Measurements from ENCODE around the gene DPCD.

Gene DPCD

GRCh38 chr10:101565936-101566332, 22.2 kb upstream of the DPCD start:
- TF ChIP-seq CTCF (IDR thresholded peaks at IDR 0.05; ENCODE audit: low read depth, low read length) (no peak), POLR2A (IDR thresholded peaks at IDR 0.05; ENCODE audit: extremely low read depth, insufficient read length) (no peak), MAX (IDR thresholded peaks at IDR 0.05; ENCODE audit: low read depth, low read length) (no peak), MYC (IDR thresholded peaks at IDR 0.05; ENCODE audit: low read depth, low read length) (no peak)
- no peak for DNase-seq (ENCODE audit: low read depth)
- H3K4me3 ChIP-seq (ENCODE audit: low read depth, low read length), result no peak overlapping the region

GRCh38 chr10:101566333-101567164, 21.6 kb upstream of the DPCD start:
- TF ChIP-seq MAX (IDR thresholded peaks at IDR 0.05; ENCODE audit: low read depth, low read length) (no peak), MYC (IDR thresholded peaks at IDR 0.05; ENCODE audit: low read depth, low read length) (no peak), POLR2A (IDR thresholded peaks at IDR 0.05; ENCODE audit: extremely low read depth, insufficient read length) (no peak), CTCF (IDR thresholded peaks at IDR 0.05; ENCODE audit: low read depth, low read length) (no peak)
- no peak for DNase-seq (ENCODE audit: low read depth)
- H3K4me3 ChIP-seq (ENCODE audit: low read depth, low read length), result no peak overlapping the region

- no peak for TF ChIP-seq MAX (IDR thresholded peaks at IDR 0.05; ENCODE audit: low read depth, low read length)
- DNase-seq (ENCODE audit: low read depth), result no peak
- no peak overlapping the region for H3K4me3 ChIP-seq (ENCODE audit: low read depth, low read length)
Measured at GRCh38 chr10:101567165-101568006, 20.7 kb upstream of the DPCD start.

GRCh38 chr10:101568054-101568745, 19.9 kb upstream of the DPCD start:
- TF ChIP-seq POLR2A (IDR thresholded peaks at IDR 0.05; ENCODE audit: extremely low read depth, insufficient read length), result no peak
- no peak for TF ChIP-seq CTCF (IDR thresholded peaks at IDR 0.05; ENCODE audit: low read depth, low read length)
- no peak for TF ChIP-seq MAX (IDR thresholded peaks at IDR 0.05; ENCODE audit: low read depth, low read length)
- TF ChIP-seq MYC (IDR thresholded peaks at IDR 0.05; ENCODE audit: low read depth, low read length), result no peak
- no peak overlapping the region for H3K4me3 ChIP-seq (ENCODE audit: low read depth, low read length)

GRCh38 chr10:101569323-101569621, 18.8 kb upstream of the DPCD start:
- DNase-seq (ENCODE audit: low read depth), result no peak
- TF ChIP-seq POLR2A (IDR thresholded peaks at IDR 0.05; ENCODE audit: extremely low read depth, insufficient read length) (no peak), CTCF (IDR thresholded peaks at IDR 0.05; ENCODE audit: low read depth, low read length) (no peak), MAX (IDR thresholded peaks at IDR 0.05; ENCODE audit: low read depth, low read length) (no peak), MYC (IDR thresholded peaks at IDR 0.05; ENCODE audit: low read depth, low read length) (no peak)
- no peak overlapping the region for H3K4me3 ChIP-seq (ENCODE audit: low read depth, low read length)

More at GRCh38 chr10:101568054-101568745, 19.9 kb upstream of the DPCD start:
- no peak for DNase-seq (ENCODE audit: low read depth)

All from NB4 (cell line).